Transverse colon (tissue), 4 donors: ENCODE data around the gene ELFN1. TPM values are rescaled to one million over a fixed set of nuclear protein-coding genes. Genes with fewer than 3 reads are reported as not detected.
A peak's percentile ranks its signal among the peaks of the same experiment; 100 is the strongest.

Experiments
- DNase-seq: peaks from one replicate; pipeline ENCODE4 v3.0.0-alpha.2; 2019
- H3K27ac ChIP-seq, 4 donors: fragments of 200-600 bp; sonication (generic); 2 replicates each; pipeline ENCODE4 v1.5.1; 2016 to 2018; ENCODE audit warnings: inconsistent platforms in 4 of 4
- H3K27me3 ChIP-seq: fragments of 200-600 bp; sonication (generic); 2 replicates; pipeline ENCODE4 v1.5.1; 2017; ENCODE audit warnings: inconsistent platforms
- H3K36me3 ChIP-seq, 4 donors: fragments of 200-600 bp; sonication (generic); 2 replicates each; pipeline ENCODE4 v1.5.1; 2017 to 2019; ENCODE audit warnings: inconsistent platforms in 4 of 4
- H3K4me1 ChIP-seq, 4 donors: fragments of 200-600 bp; sonication (generic); 2 replicates each; pipeline ENCODE4 v1.5.1; 2017 to 2020; ENCODE audit warnings: inconsistent platforms in 4 of 4
- H3K4me3 ChIP-seq, 4 donors: fragments of 200-600 bp; sonication (generic); 1 replicate in 1 of 4; 2 replicates in 3 of 4; pipeline versions ENCODE4 v1.5.1 to v1.6.1; 2017 to 2019; ENCODE audit warnings: inconsistent platforms in 4 of 4
- H3K9me3 ChIP-seq, 2 donors: fragments of 200-600 bp; sonication (generic); 2 replicates each; pipeline ENCODE4 v1.5.1; 2017 to 2019; ENCODE audit warnings: inconsistent platforms in 2 of 2
- EP300 ChIP-seq: sonication (generic); formaldehyde crosslinking; IDR thresholded peaks from one replicate; pipeline ENCODE4 v1.6.1; 2017; ENCODE audit warnings: antibody characterized with exemption, low read depth
- POLR2A ChIP-seq: fragments of 450-650 bp; IDR thresholded peaks from one replicate; pipeline ENCODE4 v1.6.1; 2016; ENCODE audit warnings: antibody characterized with exemption, mild to moderate bottlenecking, moderate library complexity
- POLR2AphosphoS5 ChIP-seq, 3 donors: sonication (generic); formaldehyde crosslinking; IDR thresholded peaks; one replicate each; pipeline ENCODE4 v1.6.1; 2016; ENCODE audit warnings: antibody characterized with exemption in 3 of 3
- WGBS, 2 donors: methylation state at CpG; one replicate each; pipeline ENCODE4 v1.1.5; 2018; ENCODE audit warnings: low coverage in 1 of 2; 5-methylcytosine and 5-hydroxymethylcytosine counted together
- in situ Hi-C, 4 donors: fragments of 200-750 bp; cut with MboI; loops; one replicate each; pipeline versions ENCODE4 v1.15.0 to v1.15.1; 2017; ENCODE audit warnings: low sequenced_read_pairs in 3 of 4, low pct_ligation_motif_present in 1 of 4, low pct_unique_long_range_greater_than_20kb in 1 of 4
- intact Hi-C: fragments of 100-400 bp; cut with DNase I; formaldehyde crosslinking; loops from one replicate; pipeline ENCODE4 v1.15.1; 2023; ENCODE audit warnings: low total_unique reads
- total RNA-seq, 4 donors: library from RNA; depleted of rRNA; stranded (reverse); fragments of >200 nt; gene quantifications; one replicate each; pipeline ENCODE4 v1.1.0, GENCODE V29; 2016
- TF ChIP-seq, protein P1 (sequence below), 5 experiments: fragments of 200-600 bp in 3 of 5; fragments of 450-650 bp in 2 of 5; sonication (generic) in 3 of 5; IDR thresholded peaks; 1 replicate in 2 of 5; 2 replicates in 3 of 5; pipeline ENCODE4 v1.5.1; 2016 to 2017; ENCODE audit warnings: antibody characterized with exemption in 5 of 5, inconsistent platforms in 3 of 5, mild to moderate bottlenecking in 2 of 5, moderate library complexity in 1 of 5

Gene ELFN1
- total RNA-seq, 4 donors from 2014 or later = 0.14 to 0.60 (median 0.32) TPM; not detected in 1

DNA sequence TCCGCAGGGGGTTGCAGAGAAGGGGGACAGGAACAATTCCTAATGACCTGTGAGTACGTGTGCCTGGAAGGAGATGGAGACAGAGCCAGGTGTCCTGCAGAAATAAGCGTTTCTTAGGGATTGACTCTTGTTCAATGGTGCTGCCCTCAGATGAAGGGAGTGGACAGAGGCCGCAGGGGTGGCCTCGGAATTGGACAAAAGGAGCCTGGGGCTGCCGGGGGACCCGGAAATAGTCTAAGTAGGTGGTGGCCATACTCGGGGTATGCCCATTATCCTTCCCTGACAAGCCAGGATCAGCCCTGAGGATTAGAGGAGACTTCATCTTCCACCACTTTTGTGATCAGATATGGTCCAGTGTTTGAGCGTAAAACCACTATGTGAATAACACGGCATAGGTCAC, 39.2 kb downstream of the ELFN1 start:
- Histone ChIP-seq H3K27ac (no peak overlapping the region), H3K4me1 (no peaks in the 10 kb centered on the region), H3K36me3 (no peaks in the 10 kb centered on the region), H3K9me3 (peaks cover 6 to 10% of the 10 kb centered on the region in 2 donors), H3K27me3 (peaks cover 13% of the 10 kb centered on the region), H3K4me3 (no peak overlapping the region)
- TF ChIP-seq POLR2AphosphoS5 (IDR thresholded peaks at IDR 0.05) (no peak), EP300 (no peak), POLR2A (no peak)
- TF ChIP-seq, protein P1, sequence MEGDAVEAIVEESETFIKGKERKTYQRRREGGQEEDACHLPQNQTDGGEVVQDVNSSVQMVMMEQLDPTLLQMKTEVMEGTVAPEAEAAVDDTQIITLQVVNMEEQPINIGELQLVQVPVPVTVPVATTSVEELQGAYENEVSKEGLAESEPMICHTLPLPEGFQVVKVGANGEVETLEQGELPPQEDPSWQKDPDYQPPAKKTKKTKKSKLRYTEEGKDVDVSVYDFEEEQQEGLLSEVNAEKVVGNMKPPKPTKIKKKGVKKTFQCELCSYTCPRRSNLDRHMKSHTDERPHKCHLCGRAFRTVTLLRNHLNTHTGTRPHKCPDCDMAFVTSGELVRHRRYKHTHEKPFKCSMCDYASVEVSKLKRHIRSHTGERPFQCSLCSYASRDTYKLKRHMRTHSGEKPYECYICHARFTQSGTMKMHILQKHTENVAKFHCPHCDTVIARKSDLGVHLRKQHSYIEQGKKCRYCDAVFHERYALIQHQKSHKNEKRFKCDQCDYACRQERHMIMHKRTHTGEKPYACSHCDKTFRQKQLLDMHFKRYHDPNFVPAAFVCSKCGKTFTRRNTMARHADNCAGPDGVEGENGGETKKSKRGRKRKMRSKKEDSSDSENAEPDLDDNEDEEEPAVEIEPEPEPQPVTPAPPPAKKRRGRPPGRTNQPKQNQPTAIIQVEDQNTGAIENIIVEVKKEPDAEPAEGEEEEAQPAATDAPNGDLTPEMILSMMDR (IDR thresholded peaks at IDR 0.05) = no peak
- 80 to 93% methylated on average over 1 to 10 of the region's 10 CpGs for WGBS, 2 donors
- intact Hi-C loops = no loop called here
- DNase-seq = no peak
- in situ Hi-C loops = no loop called here

DNA sequence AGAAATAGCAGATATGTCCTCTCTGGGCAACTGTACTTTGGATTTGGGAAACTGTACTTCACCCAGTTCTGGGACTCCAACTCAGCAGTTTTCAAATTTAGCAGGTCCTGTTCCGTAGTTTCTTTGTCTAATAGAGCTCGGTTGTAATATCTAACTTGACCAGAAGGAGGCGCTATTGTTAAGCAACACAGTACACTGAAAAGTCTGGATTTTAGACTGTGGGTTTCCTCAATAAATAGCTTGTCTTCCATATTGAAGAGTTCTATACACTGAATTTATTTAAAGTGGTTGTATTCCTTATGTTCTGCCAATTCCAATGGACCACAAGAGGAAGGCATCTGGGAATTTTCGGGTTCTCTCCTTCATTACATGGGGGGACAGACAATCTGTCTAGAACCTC, 39.8 kb downstream of the ELFN1 start:
- H3K27ac ChIP-seq = no peak overlapping the region
- in situ Hi-C loops = no loop called here
- no peak for DNase-seq
- H3K4me1 ChIP-seq = no peaks in the 10 kb centered on the region
- 79 to 86% methylated on average over 4 of the region's 4 CpGs for WGBS, 2 donors
- intact Hi-C loops = no loop called here
- H3K27me3 ChIP-seq = peaks cover 18% of the 10 kb centered on the region
- no peak overlapping the region for H3K4me3 ChIP-seq
- TF ChIP-seq POLR2A = no peak
- TF ChIP-seq, protein P1 (IDR thresholded peaks at IDR 0.05) = peak in 2 of 5 experiments; percentile 13 to 22
- peaks cover 6 to 10% of the 10 kb centered on the region in 2 donors for H3K9me3 ChIP-seq
- no peaks in the 10 kb centered on the region for H3K36me3 ChIP-seq

DNA sequence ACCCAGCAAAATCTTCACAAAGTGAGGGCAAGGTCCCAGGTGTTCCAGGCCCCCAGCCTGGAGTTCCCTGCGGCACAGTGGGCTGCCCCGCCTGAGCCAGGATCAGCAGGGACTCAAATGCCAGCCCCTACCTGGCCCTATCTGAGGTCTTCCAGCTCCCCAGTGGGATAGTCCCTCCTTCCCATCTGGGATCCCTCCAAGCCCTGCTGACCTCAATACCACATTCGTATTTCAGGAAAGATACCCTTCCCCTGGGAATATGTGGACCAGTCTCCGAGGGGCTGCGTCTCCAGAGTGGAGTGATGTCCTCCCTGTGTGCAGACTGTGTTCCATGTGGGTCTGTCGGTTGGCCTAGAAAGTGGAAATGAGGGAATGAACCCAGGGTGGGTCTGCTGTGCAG, 40.9 kb downstream of the ELFN1 start:
- H3K27ac ChIP-seq = no peak overlapping the region
- H3K36me3 ChIP-seq = no peaks in the 10 kb centered on the region
- peaks cover 6 to 10% of the 10 kb centered on the region in 2 donors for H3K9me3 ChIP-seq
- in situ Hi-C loops = no loop called here
- peaks cover 28% of the 10 kb centered on the region for H3K27me3 ChIP-seq
- TF ChIP-seq, protein P1 (IDR thresholded peaks at IDR 0.05) = no peak
- TF ChIP-seq POLR2AphosphoS5 (IDR thresholded peaks at IDR 0.05) (no peak), POLR2A (no peak), EP300 (no peak)
- intact Hi-C loops = no loop called here
- H3K4me3 ChIP-seq = no peak overlapping the region
- no peaks in the 10 kb centered on the region for H3K4me1 ChIP-seq
- WGBS, 2 donors = 85% methylated on average over 6 of the region's 6 CpGs; no CpG with 5 or more reads in 1 of the 2 donors
- DNase-seq = no peak

DNA sequence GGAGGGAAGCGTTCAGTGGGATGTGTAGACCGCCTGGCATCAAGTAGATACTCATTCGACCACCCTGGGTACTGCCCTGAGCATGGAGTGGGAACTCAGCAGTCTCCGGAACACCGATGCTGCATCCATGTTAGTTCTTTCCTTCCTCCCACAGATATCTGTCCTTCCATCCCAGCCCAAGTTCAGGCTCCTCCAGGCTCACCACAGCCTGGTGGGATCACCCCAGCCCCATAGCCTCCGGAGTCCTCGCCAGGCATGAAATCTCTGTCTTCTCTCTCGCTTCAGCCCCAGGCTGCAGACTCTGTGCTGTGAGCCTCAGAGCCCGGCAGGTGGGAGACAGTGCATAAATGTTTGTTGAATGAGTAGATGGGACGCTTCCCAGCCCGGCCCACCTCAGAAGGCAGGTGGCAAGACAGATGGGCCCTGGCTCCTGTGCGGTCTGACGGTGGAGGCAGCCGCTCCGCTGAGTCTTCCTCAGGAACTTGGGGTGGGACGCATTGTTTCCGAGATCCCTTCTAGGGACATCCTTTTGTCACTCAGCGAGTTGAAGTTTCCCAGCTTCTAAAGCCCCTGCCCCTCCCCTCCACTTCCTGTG, 42.9 kb downstream of the ELFN1 start:
- WGBS, 2 donors = 72% methylated on average over 18 of the region's 18 CpGs; no CpG with 5 or more reads in 1 of the 2 donors
- Histone ChIP-seq H3K27me3 (peaks cover 28% of the 10 kb centered on the region), H3K4me1 (no peaks in the 10 kb centered on the region), H3K36me3 (no peaks in the 10 kb centered on the region), H3K9me3 (peaks cover 6 to 10% of the 10 kb centered on the region in 2 donors), H3K4me3 (no peak overlapping the region), H3K27ac (no peak overlapping the region)
- TF ChIP-seq EP300 (no peak), POLR2AphosphoS5 (IDR thresholded peaks at IDR 0.05) (no peak), POLR2A (no peak)
- TF ChIP-seq, protein P1 (IDR thresholded peaks at IDR 0.05) = no peak
- DNase-seq = no peak
- intact Hi-C loops (no loop called here), in situ Hi-C loops (no loop called here)
